CD4-positive, CD25-positive, alpha-beta regulatory T cell (primary cell): ENCODE measurements around the gene CACYBP. TPM values are rescaled to one million over a fixed set of nuclear protein-coding genes. Genes with fewer than 3 reads are reported as not detected.
A peak's percentile ranks its signal among the peaks of the same experiment; 100 is the strongest.
"Not testable (repeated sequence)": the region's sequence is repeated elsewhere in the genome, so short reads cannot be mapped to it uniquely, and the experiment has no call there.

Experiments used
- ATAC-seq, 2 donors: fragments of 150-1000 bp; cut with Tn5 transposase; one replicate each; pipeline ENCODE4 v1.10.0; 2021; ENCODE audit warnings: low read depth in 2 of 2, moderate number of reproducible peaks in 2 of 2, moderate library complexity in 1 of 2
- DNase-seq, 3 donors: peaks; one replicate each; pipeline versions ENCODE4 v3.0.0 to v3.0.0-alpha.2; 2012 to 2022; ENCODE audit warnings: mixed read lengths in 1 of 3
- H3K27ac ChIP-seq: one replicate; pipeline ENCODE4 v1.7.0; 2013; ENCODE audit warnings: mild to moderate bottlenecking, low read length; ENCODE audit not compliant: insufficient read depth, poor library complexity, severe bottlenecking
- H3K27me3 ChIP-seq: one replicate; pipeline ENCODE4 v1.7.0; 2013; ENCODE audit warnings: low read length; ENCODE audit not compliant: control insufficient read depth, insufficient read depth
- H3K36me3 ChIP-seq: one replicate; pipeline ENCODE4 v1.7.0; 2013; ENCODE audit warnings: mild to moderate bottlenecking, low read length, moderate library complexity; ENCODE audit not compliant: control insufficient read depth, insufficient read depth
- H3K4me1 ChIP-seq: 2 replicates; pipeline ENCODE4 v1.7.0; 2013; ENCODE audit warnings: mild to moderate bottlenecking, low read length; ENCODE audit not compliant: insufficient read depth, control insufficient read depth, poor library complexity, severe bottlenecking
- H3K4me3 ChIP-seq: one replicate; pipeline ENCODE4 v1.7.0; 2013; ENCODE audit warnings: low read depth, mild to moderate bottlenecking, low read length, moderate library complexity
- H3K9me3 ChIP-seq, 2 experiments: 1 replicate in 1 of 2; 2 replicates in 1 of 2; pipeline ENCODE4 v1.7.0; 2013; ENCODE audit warnings: low read length in 2 of 2, mild to moderate bottlenecking in 1 of 2, moderate library complexity in 1 of 2; ENCODE audit not compliant: control insufficient read depth in 2 of 2
- H3K27ac Mint-ChIP-seq, 3 donors: one replicate each; pipeline ENCODE4 v1.8.0; 2020 to 2022; ENCODE audit warnings: mild to moderate bottlenecking in 3 of 3, mixed read lengths in 3 of 3, moderate library complexity in 2 of 3
- H3K27me3 Mint-ChIP-seq: one replicate; pipeline ENCODE4 v1.8.0; 2022; ENCODE audit warnings: mild to moderate bottlenecking, mixed read lengths
- H3K36me3 Mint-ChIP-seq: one replicate; pipeline ENCODE4 v1.8.0; 2020; ENCODE audit warnings: mixed read lengths
- H3K4me1 Mint-ChIP-seq, 4 donors: one replicate each; pipeline ENCODE4 v1.8.0; 2020 to 2022; ENCODE audit warnings: mixed read lengths in 4 of 4, mild to moderate bottlenecking in 1 of 4
- H3K4me3 Mint-ChIP-seq, 4 donors: one replicate each; pipeline ENCODE4 v1.8.0; 2020 to 2022; ENCODE audit warnings: mild to moderate bottlenecking in 4 of 4, mixed read lengths in 4 of 4, moderate library complexity in 3 of 4
- H3K9me3 Mint-ChIP-seq, 7 donors: one replicate each; pipeline ENCODE4 v1.8.0; 2020 to 2022; ENCODE audit warnings: mixed read lengths in 7 of 7, mild to moderate bottlenecking in 3 of 7, moderate library complexity in 2 of 7
- polyA plus RNA-seq, 4 donors: library from polyadenylated mRNA; unstranded; fragments of 300-500 nt; fragmentation: Illumina TruSeq; gene quantifications; one replicate each; pipeline ENCODE4 v1.2.3, GENCODE V29; 2021
- total RNA-seq: library from RNA; stranded (reverse); gene quantifications from one replicate; pipeline ENCODE4 v1.2.3, GENCODE V29; 2022

The CACYBP gene
- total and polyA plus RNA-seq, 5 donors from 2014 or later: 88.1 to 217 (median 180) TPM

DNA sequence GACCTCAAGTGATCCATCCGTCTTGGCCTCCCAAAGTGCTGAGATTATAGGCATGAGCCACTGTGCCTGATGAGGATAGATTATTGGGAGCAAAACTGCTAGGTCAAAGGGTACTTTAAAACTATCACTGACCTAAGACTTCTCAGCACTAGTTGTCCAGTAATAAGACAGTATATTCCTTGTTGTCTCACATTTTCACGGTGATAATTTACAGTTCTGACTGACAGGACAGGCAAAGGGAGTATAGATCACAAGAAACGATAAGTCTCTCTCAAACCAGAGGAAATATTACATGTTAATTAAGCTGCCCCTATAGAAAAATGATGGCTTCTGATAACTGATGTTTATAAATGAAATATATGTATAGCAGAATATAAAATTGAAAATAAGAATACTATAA lies 19.8 kb downstream of the CACYBP start:
- no peak overlapping the region for H3K27ac Mint-ChIP-seq
- no peak overlapping the region for H3K4me3 Mint-ChIP-seq
- no peak for DNase-seq

DNA sequence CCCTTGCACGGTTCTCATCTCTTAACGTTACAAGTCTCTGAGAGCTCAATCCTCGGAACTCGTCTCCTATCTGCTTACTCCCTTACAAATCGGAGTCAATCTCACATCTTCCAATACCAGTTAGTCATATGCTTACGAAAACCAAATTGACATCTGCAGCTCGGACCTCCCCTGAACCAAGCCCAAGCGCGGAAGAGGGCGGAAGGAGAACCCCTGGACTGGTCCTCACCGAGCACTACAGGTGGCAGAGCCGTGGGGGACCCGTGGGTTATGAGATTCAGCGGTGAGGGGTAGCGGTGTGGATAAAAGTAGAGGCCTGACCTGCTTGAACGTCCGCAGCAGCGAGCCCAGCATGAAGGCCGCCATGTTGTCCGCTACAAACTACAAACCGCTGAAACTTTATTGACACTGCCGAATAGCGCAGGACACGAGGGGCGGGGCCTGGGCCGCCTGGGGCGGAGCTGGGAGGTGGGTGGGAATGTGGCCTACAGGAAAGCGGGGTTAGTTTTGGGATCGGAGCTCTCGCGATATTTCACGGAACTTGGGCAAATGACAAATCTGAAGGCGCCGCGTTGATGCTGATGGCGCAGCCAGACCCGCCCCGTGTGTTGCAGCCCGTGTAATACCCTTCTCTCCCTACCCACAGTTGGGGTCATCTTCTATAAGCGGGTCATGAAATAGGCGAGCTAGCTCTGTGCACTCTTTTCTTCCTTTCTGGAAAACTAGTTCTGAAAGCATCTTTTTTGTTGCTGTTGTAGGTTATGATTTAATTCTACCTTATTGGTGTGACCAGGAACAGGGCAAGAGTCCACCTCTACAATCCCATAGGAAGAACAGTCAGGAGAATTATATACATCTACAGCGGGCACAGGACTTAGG lies 23.5 kb downstream of the CACYBP start, which contains the start of gene MRPS14:
TSS of gene MRPS14 (minus strand) at position 383 of the 879 bp plus-strand sequence. CDS start at position 366, 17 bp downstream.
- Histone ChIP-seq H3K4me1 (peaks cover 19% of the 10 kb centered on the region), H3K36me3 (peaks cover 11% of the 10 kb centered on the region), H3K27me3 (no peaks in the 10 kb centered on the region), H3K27ac (peak within 1 kb of the TSS; percentile 91), H3K4me3 (peak within 1 kb of the TSS; percentile 99), H3K9me3 (no peaks in the 10 kb centered on the region)
- Mint-ChIP-seq H3K9me3 (peaks cover 0 to 2% (median 0%) of the 10 kb centered on the region in 7 donors), H3K27ac (peak within 1 kb of the TSS; percentile 94 to 97 (median 96)), H3K4me1 (peaks cover 27 to 44% (median 32%) of the 10 kb centered on the region in 4 donors), H3K4me3 (peak within 1 kb of the TSS; percentile 90 to 96 (median 91)), H3K36me3 (peaks cover 4% of the 10 kb centered on the region), H3K27me3 (no peaks in the 10 kb centered on the region)
- ATAC-seq (peak; percentile 88 to 93), DNase-seq (peak; percentile 96 to 99 (median 97))

More for the DNA sequence above, 19.8 kb downstream of the CACYBP start:
- H3K9me3 ChIP-seq: no peaks in the 10 kb centered on the region
- H3K27me3 ChIP-seq: no peaks in the 10 kb centered on the region
- Mint-ChIP-seq H3K4me1 (peaks cover 25 to 52% (median 37%) of the 10 kb centered on the region in 4 donors), H3K27me3 (no peaks in the 10 kb centered on the region), H3K36me3 (peaks cover 24% of the 10 kb centered on the region), H3K9me3 (peaks cover 0 to 2% (median 0%) of the 10 kb centered on the region in 7 donors)
- peaks cover 47% of the 10 kb centered on the region for H3K36me3 ChIP-seq
- H3K4me1 ChIP-seq: peaks cover 19% of the 10 kb centered on the region
- no peak overlapping the region for H3K27ac ChIP-seq
- H3K4me3 ChIP-seq: no peak overlapping the region
- no peak for ATAC-seq

DNA sequence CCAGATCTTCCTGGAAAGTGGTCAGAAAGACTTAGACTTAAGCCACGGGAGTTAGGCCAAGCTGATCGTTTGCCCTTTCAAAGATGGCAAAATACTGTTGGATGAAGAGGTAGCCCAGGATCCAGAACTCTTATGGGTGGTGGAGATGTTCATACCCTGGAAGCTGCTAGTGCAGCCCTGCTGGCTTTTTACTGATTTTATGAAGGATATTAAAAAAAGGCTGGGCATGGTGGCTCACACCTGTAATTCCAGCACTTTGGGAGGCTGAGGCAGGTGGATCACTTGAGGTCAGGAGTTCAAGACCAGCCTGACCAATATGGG lies 24.1 kb downstream of the CACYBP start:
- H3K36me3 ChIP-seq, H3K27me3 ChIP-seq, ATAC-seq, H3K27me3 Mint-ChIP-seq, H3K9me3 ChIP-seq, H3K9me3 Mint-ChIP-seq, H3K36me3 Mint-ChIP-seq, DNase-seq: not testable (repeated sequence)
- Histone ChIP-seq H3K4me3 (peak overlapping the region; percentile 99), H3K4me1 (peaks cover 19% of the 10 kb centered on the region), H3K27ac (peak overlapping the region; percentile 91)
- H3K4me1 Mint-ChIP-seq: peaks cover 26 to 43% (median 31%) of the 10 kb centered on the region in 4 donors
- peak overlapping the region; percentile 90 to 96 (median 91) for H3K4me3 Mint-ChIP-seq
- H3K27ac Mint-ChIP-seq: peak overlapping the region; percentile 94 to 97 (median 96)

DNA sequence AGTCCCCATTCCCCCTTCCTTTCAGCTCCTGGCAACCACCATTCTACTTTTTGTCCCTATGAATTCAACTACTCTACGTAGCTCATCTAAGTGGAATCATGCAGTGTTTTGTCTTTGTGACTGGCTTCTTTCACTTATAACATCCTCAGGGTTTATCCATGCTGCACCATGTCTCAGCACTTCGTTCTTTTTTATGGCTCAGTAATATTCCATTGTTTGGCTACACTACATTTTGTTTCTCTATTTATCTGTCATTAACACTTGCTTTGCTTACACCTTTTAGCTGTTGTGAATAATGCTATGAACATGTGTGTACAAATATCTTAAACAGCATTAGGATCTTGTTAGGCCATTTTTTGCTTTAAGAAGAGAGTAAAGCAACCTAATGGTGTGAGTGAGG lies 25.0 kb downstream of the CACYBP start:
- Mint-ChIP-seq H3K4me3 (peak overlapping the region; percentile 49 to 91 (median 82)), H3K27ac (peak overlapping the region; percentile 92 to 96 (median 94)), H3K36me3 (peaks cover 4% of the 10 kb centered on the region), H3K27me3 (no peaks in the 10 kb centered on the region), H3K4me1 (peaks cover 29 to 45% (median 33%) of the 10 kb centered on the region in 4 donors), H3K9me3 (peaks cover 0 to 2% (median 0%) of the 10 kb centered on the region in 7 donors)
- DNase-seq (no peak), ATAC-seq (no peak)
- H3K4me1 ChIP-seq: peaks cover 19% of the 10 kb centered on the region
- H3K9me3 ChIP-seq: no peaks in the 10 kb centered on the region
- peaks cover 3% of the 10 kb centered on the region for H3K36me3 ChIP-seq
- H3K27ac ChIP-seq: no peak overlapping the region
- no peaks in the 10 kb centered on the region for H3K27me3 ChIP-seq
- H3K4me3 ChIP-seq: no peak overlapping the region

DNA sequence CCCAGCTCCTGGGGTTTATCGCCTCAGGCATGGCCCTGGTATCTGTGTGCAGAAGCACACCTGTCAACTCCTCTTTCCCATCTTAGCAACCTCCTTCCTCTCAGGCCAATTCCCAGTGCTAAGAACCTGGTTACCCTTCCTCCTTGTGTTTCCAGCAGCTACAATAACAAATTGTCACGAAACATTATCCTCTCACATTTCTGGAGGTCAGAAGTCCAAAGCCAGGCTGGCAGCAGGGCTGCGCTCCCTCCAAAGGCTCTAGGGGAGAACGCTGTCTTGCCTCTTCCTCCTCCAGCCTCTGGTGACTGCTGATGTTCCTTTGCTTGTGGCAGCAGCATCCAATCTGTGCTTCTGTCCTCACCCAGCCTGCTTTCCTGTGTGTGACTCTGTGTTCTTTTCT lies 34.2 kb downstream of the CACYBP start:
- Histone ChIP-seq H3K27ac (no peak overlapping the region), H3K9me3 (no peaks in the 10 kb centered on the region), H3K4me1 (no peaks in the 10 kb centered on the region), H3K27me3 (peaks cover 4% of the 10 kb centered on the region), H3K4me3 (no peak overlapping the region), H3K36me3 (no peaks in the 10 kb centered on the region)
- peaks cover 0 to 9% (median 6%) of the 10 kb centered on the region in 4 donors for H3K4me1 Mint-ChIP-seq
- H3K9me3 Mint-ChIP-seq: no peaks in the 10 kb centered on the region
- ATAC-seq (no peak), DNase-seq (no peak)
- peak overlapping the region in 1 of 3 donors; percentile 19 for H3K27ac Mint-ChIP-seq
- no peak overlapping the region for H3K4me3 Mint-ChIP-seq
- no peaks in the 10 kb centered on the region for H3K36me3 Mint-ChIP-seq
- H3K27me3 Mint-ChIP-seq: peaks cover 17% of the 10 kb centered on the region

DNA sequence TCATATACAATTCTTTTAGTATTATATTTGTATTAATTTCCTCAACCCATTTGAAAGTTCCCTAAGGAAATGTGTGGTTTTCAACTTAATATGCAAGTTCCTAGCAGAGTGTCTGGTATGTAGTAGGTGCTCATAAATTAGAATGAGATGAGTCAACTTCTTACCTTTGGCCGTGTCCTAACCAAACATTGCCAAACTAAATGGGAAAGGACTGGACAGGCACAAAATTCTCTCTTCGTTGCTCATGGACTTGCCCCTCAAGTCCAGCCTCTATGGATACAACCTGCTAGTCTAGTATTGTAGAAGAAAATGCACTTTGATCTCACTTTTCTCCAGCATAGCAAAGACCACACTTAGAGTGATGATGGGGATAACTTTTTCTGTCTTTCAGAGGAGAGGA lies 35.0 kb downstream of the CACYBP start:
- Mint-ChIP-seq H3K27ac (no peak overlapping the region), H3K36me3 (no peaks in the 10 kb centered on the region), H3K4me3 (no peak overlapping the region), H3K27me3 (peaks cover 17% of the 10 kb centered on the region), H3K4me1 (peaks cover 0 to 3% (median under 1%) of the 10 kb centered on the region in 4 donors), H3K9me3 (peaks cover 0 to 1% (median 0%) of the 10 kb centered on the region in 7 donors)
- no peak overlapping the region for H3K4me3 ChIP-seq
- H3K36me3 ChIP-seq: no peaks in the 10 kb centered on the region
- peaks cover 9% of the 10 kb centered on the region for H3K27me3 ChIP-seq
- DNase-seq (no peak), ATAC-seq (no peak)
- no peaks in the 10 kb centered on the region for H3K4me1 ChIP-seq
- no peaks in the 10 kb centered on the region for H3K9me3 ChIP-seq
- no peak overlapping the region for H3K27ac ChIP-seq

DNA sequence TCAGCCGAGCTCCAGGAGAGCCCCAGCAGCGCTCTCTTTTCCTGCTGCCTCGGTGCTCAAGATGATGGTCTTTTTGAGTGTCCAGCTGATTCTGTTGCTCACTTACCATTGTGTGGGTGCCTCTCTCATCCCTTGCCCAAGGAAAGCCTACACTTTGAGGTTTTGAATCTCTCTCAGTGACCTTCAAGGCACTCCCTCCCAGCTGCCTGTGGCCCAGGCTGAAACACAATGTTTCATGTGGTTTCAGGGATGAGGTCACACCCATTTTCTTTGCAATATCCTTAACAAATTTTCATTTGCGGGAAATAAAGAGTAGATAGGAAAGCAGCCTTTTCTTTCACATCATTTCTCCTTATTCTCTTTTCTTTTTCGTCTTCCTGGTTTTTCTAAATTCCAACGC lies 36.1 kb downstream of the CACYBP start:
- no peaks in the 10 kb centered on the region for H3K36me3 ChIP-seq
- ATAC-seq: no peak
- H3K27me3 Mint-ChIP-seq: peaks cover 21% of the 10 kb centered on the region
- H3K36me3 Mint-ChIP-seq: no peaks in the 10 kb centered on the region
- no peak for DNase-seq
- H3K27ac Mint-ChIP-seq: no peak overlapping the region
- no peaks in the 10 kb centered on the region for H3K4me1 Mint-ChIP-seq
- no peaks in the 10 kb centered on the region for H3K9me3 ChIP-seq
- H3K4me3 Mint-ChIP-seq: no peak overlapping the region
- H3K27me3 ChIP-seq: peaks cover 12% of the 10 kb centered on the region
- H3K9me3 Mint-ChIP-seq: peaks cover 0 to 1% (median 0%) of the 10 kb centered on the region in 7 donors
- no peak overlapping the region for H3K4me3 ChIP-seq
- no peak overlapping the region for H3K27ac ChIP-seq
- H3K4me1 ChIP-seq: no peaks in the 10 kb centered on the region
